SK-N-SH treated with all-trans-retinoic acid at 6 μM for 48 hours (cell line): ENCODE data around the gene ZGRF1.
A peak's percentile ranks its signal among the peaks of the same experiment; 100 is the strongest.
"Not testable (repeated sequence)": the region's sequence is repeated elsewhere in the genome, so short reads cannot be mapped to it uniquely, and the experiment has no call there.

Experiments used
- ATAC-seq: fragments of 200-7000 bp; cut with Tn5 transposase; 3 replicates; pipeline ENCODE4 v1.9.1; 2020; ENCODE audit warnings: mild to moderate bottlenecking, moderate library complexity
- ARNTL ChIP-seq: fragments of 450-650 bp; formaldehyde crosslinking; IDR thresholded peaks from 2 replicates; pipeline ENCODE4 v1.5.0; 2020; ENCODE audit warnings: low read depth, mild to moderate bottlenecking, moderate library complexity, borderline replicate concordance
- BACH2 ChIP-seq: fragments of 250-450 bp; sonication (Bioruptor Pico); IDR thresholded peaks from 2 replicates; pipeline ENCODE4 v1.9.0; 2021; ENCODE audit warnings: mild to moderate bottlenecking, borderline replicate concordance
- CREB5 ChIP-seq: fragments of 250-450 bp; sonication (Bioruptor Pico); IDR thresholded peaks from 2 replicates; pipeline ENCODE4 v1.5.1; 2020; ENCODE audit warnings: low read depth, mild to moderate bottlenecking, moderate library complexity
- CSDC2 ChIP-seq: fragments of 250-450 bp; sonication (Bioruptor Pico); IDR thresholded peaks from 2 replicates; pipeline ENCODE4 v1.5.0; 2020; ENCODE audit warnings: mild to moderate bottlenecking, moderate library complexity
- CSRNP3 ChIP-seq: fragments of 250-450 bp; sonication (Bioruptor Pico); IDR thresholded peaks from 2 replicates; pipeline ENCODE4 v1.5.1; 2021; ENCODE audit warnings: mild to moderate bottlenecking, moderate library complexity
- ESRRG ChIP-seq: fragments of 250-450 bp; sonication (Bioruptor Pico); IDR thresholded peaks from 2 replicates; pipeline ENCODE4 v1.6.1; 2021; ENCODE audit warnings: mild to moderate bottlenecking
- GLIS3 ChIP-seq: fragments of 250-450 bp; sonication (Bioruptor Pico); IDR thresholded peaks from 2 replicates; pipeline ENCODE4 v1.5.0; 2020; ENCODE audit warnings: mild to moderate bottlenecking, moderate library complexity
- ISL1 ChIP-seq: fragments of 250-450 bp; sonication (Bioruptor Pico); IDR thresholded peaks from 2 replicates; pipeline ENCODE4 v2.1.2; 2022; ENCODE audit warnings: mild to moderate bottlenecking, moderate library complexity
- OSR1 ChIP-seq: fragments of 250-450 bp; sonication (Bioruptor Pico); IDR thresholded peaks from 2 replicates; pipeline ENCODE4 v1.8.0; 2022; ENCODE audit warnings: moderate library complexity, mild to moderate bottlenecking, inconsistent platforms
- PATZ1 ChIP-seq: fragments of 250-450 bp; sonication (Bioruptor Pico); IDR thresholded peaks from 2 replicates; pipeline ENCODE4 v1.8.0; 2020; ENCODE audit warnings: mild to moderate bottlenecking, moderate library complexity, borderline replicate concordance
- PPARA ChIP-seq: fragments of 250-450 bp; sonication (Bioruptor Pico); IDR thresholded peaks from 2 replicates; pipeline ENCODE4 v1.5.0; 2020; ENCODE audit warnings: mild to moderate bottlenecking, borderline replicate concordance
- RARB ChIP-seq: fragments of 250-450 bp; sonication (Bioruptor Pico); IDR thresholded peaks from 2 replicates; pipeline ENCODE4 v1.8.0; 2021; ENCODE audit warnings: mild to moderate bottlenecking, moderate library complexity
- SNAI2 ChIP-seq: fragments of 250-450 bp; sonication (Bioruptor Pico); IDR thresholded peaks from 2 replicates; pipeline ENCODE4 v1.5.0; 2020; ENCODE audit warnings: mild to moderate bottlenecking, moderate library complexity
- TCF4 ChIP-seq: fragments of 250-450 bp; sonication (Bioruptor Pico); IDR thresholded peaks from 2 replicates; pipeline ENCODE4 v1.8.0; 2021; ENCODE audit warnings: mild to moderate bottlenecking, moderate library complexity, borderline replicate concordance
- TOX ChIP-seq: fragments of 250-450 bp; sonication (Bioruptor Pico); IDR thresholded peaks from 2 replicates; pipeline ENCODE4 v1.8.0; 2021; ENCODE audit warnings: mild to moderate bottlenecking, moderate library complexity, borderline replicate concordance
- ZC3H10 ChIP-seq: fragments of 250-450 bp; sonication (Bioruptor Pico); IDR thresholded peaks from 2 replicates; pipeline ENCODE4 v1.5.1; 2021; ENCODE audit warnings: mild to moderate bottlenecking, moderate library complexity
- ZFP3 ChIP-seq: fragments of 250-450 bp; sonication (Bioruptor Pico); IDR thresholded peaks from 2 replicates; pipeline ENCODE4 v1.5.0; 2020; ENCODE audit warnings: mild to moderate bottlenecking, moderate library complexity
- ZFP30 ChIP-seq: fragments of 450-650 bp; formaldehyde crosslinking; IDR thresholded peaks from 2 replicates; pipeline ENCODE4 v1.5.0; 2022; ENCODE audit warnings: mild to moderate bottlenecking, moderate library complexity
- ZNF565 ChIP-seq: fragments of 450-650 bp; formaldehyde crosslinking; conservative IDR thresholded peaks from 2 replicates; pipeline ENCODE4 v1.5.0; 2020; ENCODE audit warnings: low read depth, mild to moderate bottlenecking, moderate library complexity
- ZNF70 ChIP-seq: fragments of 450-650 bp; formaldehyde crosslinking; IDR thresholded peaks from 2 replicates; pipeline ENCODE4 v1.5.0; 2020; ENCODE audit warnings: mild to moderate bottlenecking, moderate library complexity
- ZNF8 ChIP-seq: fragments of 450-650 bp; formaldehyde crosslinking; IDR thresholded peaks from 2 replicates; pipeline ENCODE4 v1.5.0; 2020; ENCODE audit warnings: mild to moderate bottlenecking, moderate library complexity

The ZGRF1 gene

DNA sequence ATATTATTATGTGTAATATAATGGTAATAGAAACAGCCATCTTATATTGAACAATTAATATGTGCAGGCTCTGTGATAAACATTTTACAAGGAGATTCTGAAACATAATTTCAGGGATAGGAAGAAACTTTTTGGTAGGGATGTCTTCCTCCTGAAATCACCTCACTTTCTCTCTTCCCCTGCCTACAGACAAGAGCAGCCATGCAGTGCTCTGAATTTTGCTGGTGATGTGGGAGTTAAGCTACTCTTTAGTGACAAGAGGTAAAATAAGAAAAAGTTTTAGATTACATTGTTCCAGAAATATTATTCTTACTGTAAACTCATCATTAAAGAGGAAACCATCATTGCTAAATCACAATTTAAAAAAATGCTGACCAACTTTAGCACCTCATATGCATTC, 36.4 kb upstream of the ZGRF1 start:
- no peak for ATAC-seq
- TF ChIP-seq PATZ1 (CRISPR knock-in tag) (no peak), CSDC2 (CRISPR knock-in tag) (no peak), ISL1 (CRISPR knock-in tag) (no peak), ZNF8 (CRISPR knock-in tag) (no peak), SNAI2 (no peak), PPARA (CRISPR knock-in tag) (no peak), TCF4 (CRISPR knock-in tag) (no peak), CREB5 (CRISPR knock-in tag) (no peak)

- ATAC-seq, result no peak
- no peak for TF ChIP-seq PPARA (CRISPR knock-in tag)
- no peak for TF ChIP-seq ZNF70 (CRISPR knock-in tag)
- no peak for TF ChIP-seq CSRNP3 (CRISPR knock-in tag)
- TF ChIP-seq ZNF565 (CRISPR knock-in tag), result no peak
- TF ChIP-seq PATZ1 (CRISPR knock-in tag), result no peak
- TF ChIP-seq ZNF8 (CRISPR knock-in tag), result no peak
- TF ChIP-seq ZC3H10 (CRISPR knock-in tag), result no peak
Observed at GRCh38 chr4:112668131-112668530, 31.4 kb upstream of the ZGRF1 start.

DNA sequence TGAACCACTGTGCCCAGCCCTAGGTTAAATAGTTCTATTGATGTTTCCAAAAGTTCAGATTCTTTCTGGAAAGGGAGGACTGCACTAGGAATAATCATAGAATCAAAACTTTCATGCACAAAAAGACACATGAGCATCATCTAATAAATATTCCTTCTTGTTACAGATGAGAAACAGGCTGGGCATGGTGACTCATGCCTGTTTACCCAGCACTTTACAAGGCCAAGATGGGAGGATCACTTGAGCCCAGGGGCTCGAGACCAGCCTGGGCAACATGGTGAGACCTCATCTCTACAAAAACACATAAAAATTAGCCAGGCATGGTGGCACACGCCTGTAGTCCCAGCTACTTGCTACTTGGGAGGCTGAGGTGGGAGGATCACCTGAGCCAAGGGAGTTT, 27.9 kb upstream of the ZGRF1 start:
- TF ChIP-seq CSDC2 (CRISPR knock-in tag) (no peak), BACH2 (CRISPR knock-in tag) (no peak), ISL1 (CRISPR knock-in tag) (no peak), ESRRG (CRISPR knock-in tag) (no peak), TOX (CRISPR knock-in tag) (no peak), ZFP30 (CRISPR knock-in tag) (no peak), GLIS3 (CRISPR knock-in tag) (no peak), TCF4 (CRISPR knock-in tag) (no peak), ZNF70 (CRISPR knock-in tag) (no peak), PPARA (CRISPR knock-in tag) (no peak)
- TF ChIP-seq, all 23 proteins: peak for 0
- ATAC-seq, result peak; percentile 30; the same call in 1 of the 3 replicates

DNA sequence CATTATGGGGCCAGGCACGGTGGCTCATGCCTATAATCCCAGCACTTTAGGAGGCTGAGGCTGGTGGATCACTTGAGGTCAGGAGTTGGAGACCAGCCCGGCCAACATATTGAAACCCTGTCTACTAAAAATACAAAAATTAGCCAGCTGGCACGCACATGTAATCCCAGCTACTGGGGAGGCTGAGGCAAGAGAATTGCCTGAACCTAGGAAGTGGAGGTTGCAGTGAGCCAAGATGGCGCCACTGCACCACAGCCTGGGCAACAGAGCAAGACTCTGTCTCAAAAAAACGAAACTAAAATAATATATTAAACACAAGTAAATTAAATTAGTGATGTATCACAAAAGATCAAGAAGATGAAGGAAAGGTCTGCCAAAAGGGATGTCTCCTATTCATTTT, 19.4 kb upstream of the ZGRF1 start:
- ATAC-seq, result not testable (repeated sequence)

GRCh38 chr4:112655270-112655669, 18.6 kb upstream of the ZGRF1 start:
- no peak for TF ChIP-seq TCF4 (CRISPR knock-in tag)
- no peak for ATAC-seq

- no peak for ATAC-seq
- no peak for TF ChIP-seq RARB
- no peak for TF ChIP-seq CREB5 (CRISPR knock-in tag)
- no peak for TF ChIP-seq PPARA (CRISPR knock-in tag)
- TF ChIP-seq ZC3H10 (CRISPR knock-in tag), result no peak
- no peak for TF ChIP-seq ZFP30 (CRISPR knock-in tag)
- no peak for TF ChIP-seq CSRNP3 (CRISPR knock-in tag)
- no peak for TF ChIP-seq OSR1 (CRISPR knock-in tag)
- no peak for TF ChIP-seq ZFP3
- TF ChIP-seq ARNTL (CRISPR knock-in tag), result no peak
- TF ChIP-seq BACH2 (CRISPR knock-in tag), result no peak
- no peak for TF ChIP-seq ZNF565 (CRISPR knock-in tag)
- TF ChIP-seq TOX (CRISPR knock-in tag), result no peak
Observed at GRCh38 chr4:112652216-112652615, 15.5 kb upstream of the ZGRF1 start.
